Suprapubic skin (tissue), 4 donors: ENCODE measurements around the gene TRPV4. TPM values are rescaled to one million over a fixed set of nuclear protein-coding genes. Genes with fewer than 3 reads are reported as not detected.

Source experiments
- DNase-seq, 2 donors: peaks; one replicate each; pipeline ENCODE4 v3.0.0-alpha.2; 2019; ENCODE audit warnings: low spot score in 2 of 2
- H3K27ac ChIP-seq: fragments of 200-600 bp; sonication (generic); one replicate; pipeline ENCODE4 v1.5.1; 2019
- H3K27me3 ChIP-seq: fragments of 200-600 bp; sonication (generic); one replicate; pipeline ENCODE4 v1.5.1; 2019
- H3K36me3 ChIP-seq: fragments of 200-600 bp; sonication (generic); one replicate; pipeline ENCODE4 v1.5.1; 2019
- H3K4me1 ChIP-seq: fragments of 200-600 bp; sonication (generic); one replicate; pipeline ENCODE4 v1.5.1; 2019
- H3K4me3 ChIP-seq: fragments of 200-600 bp; sonication (generic); one replicate; pipeline ENCODE4 v1.5.1; 2019; ENCODE audit warnings: mild to moderate bottlenecking
- H3K9me3 ChIP-seq: fragments of 200-600 bp; sonication (generic); one replicate; pipeline ENCODE4 v1.5.1; 2019
- EP300 ChIP-seq: sonication (generic); formaldehyde crosslinking; IDR thresholded peaks from one replicate; pipeline ENCODE4 v1.6.1; 2017; ENCODE audit warnings: antibody characterized with exemption
- POLR2A ChIP-seq, 2 donors: fragments of 450-650 bp; IDR thresholded peaks; one replicate each; pipeline ENCODE4 v1.6.1; 2017; ENCODE audit warnings: antibody characterized with exemption in 2 of 2, mild to moderate bottlenecking in 2 of 2, moderate library complexity in 2 of 2
- POLR2AphosphoS5 ChIP-seq, 3 donors: sonication (generic); formaldehyde crosslinking; IDR thresholded peaks; one replicate each; pipeline ENCODE4 v1.6.1; 2017; ENCODE audit warnings: antibody characterized with exemption in 3 of 3
- WGBS: methylation state at CpG from one replicate; pipeline ENCODE4 v1.1.5; 2018; 5-methylcytosine and 5-hydroxymethylcytosine counted together
- total RNA-seq, 4 donors: library from RNA; depleted of rRNA; stranded (reverse); fragments of >200 nt; gene quantifications; one replicate each; pipeline ENCODE4 v1.1.0, GENCODE V29; 2016
- TF ChIP-seq, protein P1 (sequence below), 2 donors: fragments of 200-600 bp in 1 of 2; fragments of 450-650 bp in 1 of 2; sonication (generic) in 1 of 2; IDR thresholded peaks; one replicate each; pipeline ENCODE4 v1.5.1; 2016 to 2019; ENCODE audit warnings: antibody characterized with exemption in 2 of 2, mild to moderate bottlenecking in 1 of 2, moderate library complexity in 1 of 2

The TRPV4 gene
- total RNA-seq, 4 donors from 2014 or later = 4.0 to 11.9 (median 5.4) TPM

DNA sequence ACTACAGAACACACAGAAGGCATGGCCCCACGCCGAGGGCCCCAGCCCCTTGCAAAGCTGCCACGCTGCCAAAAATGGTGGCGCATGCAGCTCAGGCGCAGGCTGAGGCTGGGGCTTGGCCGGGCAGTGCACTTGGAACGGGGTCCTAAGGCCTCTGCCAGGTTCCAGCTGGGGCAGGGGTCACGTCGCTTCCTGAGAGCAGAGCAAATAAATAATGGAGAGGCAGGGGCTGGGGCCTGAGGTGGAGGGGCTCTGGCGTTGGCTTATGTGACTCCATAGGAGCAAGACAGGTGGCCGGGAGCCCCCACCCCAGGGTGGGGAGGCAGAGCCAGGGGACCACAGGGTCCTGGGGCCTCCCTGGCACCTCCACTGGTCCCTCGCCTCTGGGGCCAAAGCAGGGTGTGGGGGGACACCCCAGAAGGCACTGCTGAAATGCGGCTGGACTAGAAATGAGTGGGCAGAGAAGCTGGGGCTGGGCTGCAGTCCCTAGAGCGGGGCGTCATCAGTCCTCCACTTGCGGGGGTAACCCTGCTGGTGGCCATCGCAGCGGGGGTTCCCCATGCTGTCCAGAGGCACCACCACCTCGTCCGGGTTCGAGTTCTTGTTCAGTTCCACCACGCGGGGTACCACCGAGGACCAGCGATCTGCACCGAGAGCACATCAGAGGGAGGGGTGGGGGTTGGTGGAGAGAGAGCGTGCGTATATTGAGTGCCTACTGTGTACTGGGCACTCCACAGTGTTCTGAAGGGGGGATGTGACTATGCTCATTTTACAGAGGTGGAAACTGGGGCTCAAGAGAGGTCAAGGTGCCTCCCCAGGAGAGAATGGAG, 49.8 kb downstream of the TRPV4 start:
- WGBS = 81% methylated on average over 27 of the region's 28 CpGs
- H3K36me3 ChIP-seq = peaks cover 24% of the 10 kb centered on the region

DNA sequence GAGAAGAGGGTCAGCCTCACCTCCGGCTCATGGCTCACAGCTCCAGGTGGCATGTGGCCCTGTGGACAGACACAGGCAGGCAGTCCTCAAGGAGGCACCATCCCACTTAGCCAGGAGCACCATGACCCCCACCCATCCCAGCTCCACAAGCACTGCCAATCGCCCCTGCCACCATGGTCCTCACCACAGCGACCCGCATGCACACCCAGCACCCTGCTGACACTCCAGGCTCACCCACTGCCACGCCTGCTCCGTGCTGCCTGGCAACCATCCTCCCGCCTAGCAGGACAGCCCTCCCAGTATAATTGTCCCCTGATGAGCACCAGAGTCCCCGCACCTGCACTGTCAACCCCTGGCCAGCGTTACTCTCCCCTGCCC, 50.9 kb downstream of the TRPV4 start:
- no peak for DNase-seq
- H3K9me3 ChIP-seq = no peaks in the 10 kb centered on the region
- WGBS = 75% methylated on average over 7 of the region's 9 CpGs
- peaks cover 17% of the 10 kb centered on the region for H3K36me3 ChIP-seq
- TF ChIP-seq POLR2AphosphoS5 (IDR thresholded peaks at IDR 0.05) (no peak), EP300 (no peak), POLR2A (IDR thresholded peaks at IDR 0.05) (no peak)
- TF ChIP-seq, protein P1, sequence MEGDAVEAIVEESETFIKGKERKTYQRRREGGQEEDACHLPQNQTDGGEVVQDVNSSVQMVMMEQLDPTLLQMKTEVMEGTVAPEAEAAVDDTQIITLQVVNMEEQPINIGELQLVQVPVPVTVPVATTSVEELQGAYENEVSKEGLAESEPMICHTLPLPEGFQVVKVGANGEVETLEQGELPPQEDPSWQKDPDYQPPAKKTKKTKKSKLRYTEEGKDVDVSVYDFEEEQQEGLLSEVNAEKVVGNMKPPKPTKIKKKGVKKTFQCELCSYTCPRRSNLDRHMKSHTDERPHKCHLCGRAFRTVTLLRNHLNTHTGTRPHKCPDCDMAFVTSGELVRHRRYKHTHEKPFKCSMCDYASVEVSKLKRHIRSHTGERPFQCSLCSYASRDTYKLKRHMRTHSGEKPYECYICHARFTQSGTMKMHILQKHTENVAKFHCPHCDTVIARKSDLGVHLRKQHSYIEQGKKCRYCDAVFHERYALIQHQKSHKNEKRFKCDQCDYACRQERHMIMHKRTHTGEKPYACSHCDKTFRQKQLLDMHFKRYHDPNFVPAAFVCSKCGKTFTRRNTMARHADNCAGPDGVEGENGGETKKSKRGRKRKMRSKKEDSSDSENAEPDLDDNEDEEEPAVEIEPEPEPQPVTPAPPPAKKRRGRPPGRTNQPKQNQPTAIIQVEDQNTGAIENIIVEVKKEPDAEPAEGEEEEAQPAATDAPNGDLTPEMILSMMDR (IDR thresholded peaks at IDR 0.05) = no peak
- no peaks in the 10 kb centered on the region for H3K27me3 ChIP-seq
- H3K4me1 ChIP-seq = no peaks in the 10 kb centered on the region
- H3K4me3 ChIP-seq = no peak overlapping the region
- no peak overlapping the region for H3K27ac ChIP-seq

More for the DNA sequence above, 49.8 kb downstream of the TRPV4 start:
- Histone ChIP-seq H3K27me3 (no peaks in the 10 kb centered on the region), H3K9me3 (no peaks in the 10 kb centered on the region), H3K27ac (no peak overlapping the region), H3K4me1 (no peaks in the 10 kb centered on the region), H3K4me3 (no peak overlapping the region)
- DNase-seq = no peak
- TF ChIP-seq EP300 = no peak
- TF ChIP-seq POLR2AphosphoS5 (IDR thresholded peaks at IDR 0.05) = no peak
- TF ChIP-seq, protein P1 (IDR thresholded peaks at IDR 0.05) = no peak
- no peak for TF ChIP-seq POLR2A (IDR thresholded peaks at IDR 0.05)

DNA sequence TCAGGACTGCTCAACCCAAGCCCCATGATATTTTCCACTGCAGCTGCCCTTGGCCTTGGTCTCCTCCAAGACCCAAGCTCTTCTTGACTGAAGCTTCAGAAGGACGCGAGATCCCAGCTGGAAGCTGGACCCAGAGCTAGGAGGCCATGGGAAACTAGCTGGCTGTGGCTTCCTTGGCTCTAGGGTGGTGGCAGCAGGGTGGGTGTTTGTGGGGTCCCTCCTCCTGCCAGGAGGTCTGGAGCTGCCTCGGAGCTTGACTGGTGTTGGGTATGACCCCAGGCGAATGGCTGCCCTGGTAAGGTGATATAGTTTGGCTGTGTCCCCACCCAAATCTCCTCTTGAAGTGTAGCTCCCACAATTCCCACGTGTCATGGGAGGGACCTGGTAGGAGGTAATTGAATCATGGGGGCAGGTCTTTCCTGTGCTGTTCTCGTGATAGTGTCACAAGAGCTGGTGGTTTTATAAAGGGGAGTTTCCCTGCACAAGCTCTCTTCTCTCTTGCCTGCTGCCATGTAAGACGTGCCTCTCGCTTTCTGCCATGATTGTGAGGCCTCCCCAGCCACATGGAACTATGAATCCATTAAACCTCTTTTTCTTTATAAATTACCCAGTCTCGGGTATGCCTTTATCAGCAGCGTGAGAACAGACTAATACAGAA, 51.4 kb downstream of the TRPV4 start:
- H3K27ac ChIP-seq = no peak overlapping the region
- no peak for DNase-seq
- no peaks in the 10 kb centered on the region for H3K27me3 ChIP-seq
- H3K36me3 ChIP-seq = peaks cover 17% of the 10 kb centered on the region
- 79% methylated on average over 7 of the region's 10 CpGs for WGBS
- H3K4me1 ChIP-seq = no peaks in the 10 kb centered on the region
- TF ChIP-seq, protein P1 (IDR thresholded peaks at IDR 0.05) = no peak
- TF ChIP-seq EP300 (no peak), POLR2AphosphoS5 (IDR thresholded peaks at IDR 0.05) (no peak), POLR2A (IDR thresholded peaks at IDR 0.05) (no peak)
- no peak overlapping the region for H3K4me3 ChIP-seq
- H3K9me3 ChIP-seq = no peaks in the 10 kb centered on the region

DNA sequence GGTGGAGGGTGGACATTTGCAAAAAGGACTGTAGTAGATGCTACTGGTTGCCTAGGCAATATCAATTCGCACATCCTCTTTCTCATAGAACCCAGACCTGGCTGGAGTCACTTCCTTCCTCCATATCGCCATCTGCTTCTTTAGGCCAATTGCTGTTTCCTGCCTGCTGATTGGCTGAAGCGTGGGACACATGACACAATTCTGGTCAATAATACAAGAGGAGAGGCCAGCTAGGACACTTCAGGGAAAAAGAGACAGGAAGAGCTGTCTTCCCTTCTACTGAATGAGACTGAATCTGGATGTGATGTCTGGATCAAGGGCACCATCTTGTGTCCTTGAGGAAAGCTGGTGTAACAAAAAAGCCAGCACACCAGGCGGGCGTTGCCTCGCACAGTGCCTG, 53.8 kb downstream of the TRPV4 start:
- H3K4me3 ChIP-seq = no peak overlapping the region
- TF ChIP-seq, protein P1 (IDR thresholded peaks at IDR 0.05) = no peak
- no peak for TF ChIP-seq POLR2A (IDR thresholded peaks at IDR 0.05)
- TF ChIP-seq POLR2AphosphoS5 (IDR thresholded peaks at IDR 0.05) = no peak
- no peak for TF ChIP-seq EP300
- no peak for DNase-seq
- no peak overlapping the region for H3K27ac ChIP-seq
- no peaks in the 10 kb centered on the region for H3K9me3 ChIP-seq
- H3K4me1 ChIP-seq = no peaks in the 10 kb centered on the region
- 92% methylated on average over 6 of the region's 6 CpGs for WGBS
- H3K27me3 ChIP-seq = no peaks in the 10 kb centered on the region
- peaks cover 10% of the 10 kb centered on the region for H3K36me3 ChIP-seq

DNA sequence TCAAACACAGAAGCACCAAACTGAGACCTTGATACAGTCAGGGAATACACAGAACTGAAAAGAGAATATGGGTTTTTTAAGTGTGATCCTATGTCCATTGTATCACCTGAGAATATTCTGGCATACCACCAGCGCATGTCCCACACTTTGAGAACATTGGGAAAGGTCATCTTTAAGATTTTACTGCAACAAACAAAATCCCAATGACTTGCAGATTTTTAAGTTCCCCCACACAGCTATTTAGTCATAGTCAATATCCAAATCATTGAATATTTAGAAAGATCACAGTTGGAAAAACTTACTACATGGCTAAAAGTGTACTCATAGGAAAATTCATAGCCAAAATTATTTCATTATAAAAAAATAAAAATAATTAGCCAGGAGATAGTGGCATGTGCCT, 54.5 kb downstream of the TRPV4 start:
- no peak for DNase-seq
- TF ChIP-seq POLR2A (IDR thresholded peaks at IDR 0.05) = no peak
- TF ChIP-seq, protein P1 (IDR thresholded peaks at IDR 0.05) = no peak
- no peak for TF ChIP-seq POLR2AphosphoS5 (IDR thresholded peaks at IDR 0.05)
- no peak for TF ChIP-seq EP300
- WGBS = 95% methylated on average over 1 of the region's 1 CpG
- Histone ChIP-seq H3K4me3 (no peak overlapping the region), H3K27me3 (no peaks in the 10 kb centered on the region), H3K4me1 (peaks cover 4% of the 10 kb centered on the region), H3K36me3 (peaks cover 7% of the 10 kb centered on the region), H3K27ac (no peak overlapping the region), H3K9me3 (no peaks in the 10 kb centered on the region)
